ENCODE results near the gene COTL1.

Gene COTL1

DNA sequence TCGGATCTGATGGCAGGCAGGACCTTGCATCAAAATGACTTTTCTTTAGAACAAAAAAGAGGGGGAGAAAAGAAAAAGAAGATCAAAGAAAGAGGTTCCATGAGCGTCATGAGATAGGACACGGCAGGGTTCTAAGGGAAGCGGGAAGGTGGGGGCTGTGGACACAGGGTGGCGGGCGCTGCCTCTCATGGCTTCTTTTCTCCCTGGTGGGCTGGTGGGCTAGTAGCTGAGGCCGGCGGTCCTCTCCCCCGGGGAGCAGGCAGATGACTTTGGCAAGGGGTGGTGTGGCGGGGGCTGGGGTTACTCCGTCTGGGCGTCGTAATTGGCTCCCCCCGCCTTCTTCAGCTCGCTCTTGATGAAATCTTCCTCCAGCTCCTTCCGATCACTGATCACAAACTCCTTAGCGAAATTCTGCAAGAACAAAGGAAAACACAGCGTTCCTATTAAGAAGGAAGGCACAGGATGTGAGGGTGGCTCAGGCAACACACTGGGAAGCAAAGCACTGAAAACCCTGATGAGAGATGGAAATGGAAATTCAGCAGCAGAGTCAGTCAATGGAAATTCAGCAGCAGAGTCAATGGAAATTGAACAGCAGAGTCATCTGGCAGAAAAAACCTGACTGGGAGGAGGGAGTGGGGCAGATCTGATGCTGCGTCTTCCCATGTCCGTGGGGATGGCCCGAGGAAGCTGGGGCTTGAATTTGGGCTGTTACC, 51.2 kb downstream of the COTL1 start:
- no peak for ATAC-seq
- TF ChIP-seq ZNF565 (CRISPR knock-in tag; conservative IDR thresholded peaks at IDR 0.05; ENCODE audit: low read depth) (no peak), TCF4 (CRISPR knock-in tag; IDR thresholded peaks at IDR 0.05; ENCODE audit: borderline replicate concordance) (no peak), BACH2 (CRISPR knock-in tag; IDR thresholded peaks at IDR 0.05; ENCODE audit: borderline replicate concordance) (no peak), SNAI2 (CRISPR knock-in tag; IDR thresholded peaks at IDR 0.05) (no peak), ZNF70 (CRISPR knock-in tag; IDR thresholded peaks at IDR 0.05) (no peak), GLIS3 (CRISPR knock-in tag; IDR thresholded peaks at IDR 0.05) (no peak)
- TF ChIP-seq, protein P1, sequence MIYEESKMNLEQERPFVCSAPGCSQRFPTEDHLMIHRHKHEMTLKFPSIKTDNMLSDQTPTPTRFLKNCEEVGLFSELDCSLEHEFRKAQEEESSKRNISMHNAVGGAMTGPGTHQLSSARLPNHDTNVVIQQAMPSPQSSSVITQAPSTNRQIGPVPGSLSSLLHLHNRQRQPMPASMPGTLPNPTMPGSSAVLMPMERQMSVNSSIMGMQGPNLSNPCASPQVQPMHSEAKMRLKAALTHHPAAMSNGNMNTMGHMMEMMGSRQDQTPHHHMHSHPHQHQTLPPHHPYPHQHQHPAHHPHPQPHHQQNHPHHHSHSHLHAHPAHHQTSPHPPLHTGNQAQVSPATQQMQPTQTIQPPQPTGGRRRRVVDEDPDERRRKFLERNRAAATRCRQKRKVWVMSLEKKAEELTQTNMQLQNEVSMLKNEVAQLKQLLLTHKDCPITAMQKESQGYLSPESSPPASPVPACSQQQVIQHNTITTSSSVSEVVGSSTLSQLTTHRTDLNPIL (CRISPR knock-in tag; IDR thresholded peaks at IDR 0.05; ENCODE audit: low read depth), result no peak

GRCh38 chr16:84565669-84566495, 52.0 kb downstream of the COTL1 start:
- TF ChIP-seq SNAI2 (CRISPR knock-in tag; IDR thresholded peaks at IDR 0.05) (no peak), POU6F1 (CRISPR knock-in tag; IDR thresholded peaks at IDR 0.05; ENCODE audit: borderline replicate concordance, low read depth) (no peak), CSRNP3 (CRISPR knock-in tag; IDR thresholded peaks at IDR 0.05) (no peak), ZFP3 (CRISPR knock-in tag; IDR thresholded peaks at IDR 0.05) (no peak), CSDC2 (CRISPR knock-in tag; IDR thresholded peaks at IDR 0.05) (no peak), PPARA (CRISPR knock-in tag; IDR thresholded peaks at IDR 0.05; ENCODE audit: borderline replicate concordance) (no peak)
- ATAC-seq, result no peak

GRCh38 chr16:84563786-84564420, 54.0 kb downstream of the COTL1 start:
- TF ChIP-seq OSR1 (CRISPR knock-in tag; IDR thresholded peaks at IDR 0.05), result no peak
- TF ChIP-seq SNAI2 (CRISPR knock-in tag; IDR thresholded peaks at IDR 0.05), result no peak
- no peak for TF ChIP-seq CSDC2 (CRISPR knock-in tag; IDR thresholded peaks at IDR 0.05)
- TF ChIP-seq ZC3H10 (CRISPR knock-in tag; IDR thresholded peaks at IDR 0.05), result no peak
- no peak for TF ChIP-seq ISL1 (CRISPR knock-in tag; IDR thresholded peaks at IDR 0.05)
- TF ChIP-seq ARNTL (CRISPR knock-in tag; IDR thresholded peaks at IDR 0.05; ENCODE audit: borderline replicate concordance, low read depth), result no peak
- ATAC-seq, result no peak

DNA sequence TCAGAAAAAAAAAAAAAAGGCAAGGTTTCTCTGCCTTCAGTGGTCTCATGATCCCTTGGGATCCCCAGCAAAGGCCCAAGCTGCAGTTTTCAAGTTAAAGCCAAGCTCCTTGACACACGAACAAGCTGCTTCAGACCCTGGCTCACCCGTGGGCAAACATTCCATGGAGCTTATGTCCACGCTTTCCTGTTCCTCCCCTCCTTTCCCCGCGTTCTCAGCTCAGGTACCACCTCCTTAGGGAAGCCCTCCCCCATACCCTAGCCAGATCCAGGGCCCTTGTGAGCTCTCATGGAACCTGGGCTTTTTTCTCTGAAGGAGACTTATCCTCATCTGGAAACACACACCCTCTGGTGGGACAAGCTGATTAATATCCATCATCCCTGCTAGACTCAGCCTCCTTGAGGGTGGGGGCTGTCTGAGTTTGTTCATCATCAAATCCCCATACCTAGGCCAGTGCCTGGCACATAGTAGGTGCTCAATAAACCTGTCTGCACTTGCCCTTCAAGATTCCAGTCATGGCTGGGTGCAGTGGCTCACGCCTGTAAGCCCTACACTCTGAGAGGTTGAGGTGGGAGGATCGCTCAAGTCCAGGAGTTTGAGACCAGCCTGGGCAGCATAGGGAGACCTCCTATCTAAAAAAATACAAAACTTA, 54.7 kb downstream of the COTL1 start:
- ATAC-seq, result no peak
- TF ChIP-seq POU6F1 (CRISPR knock-in tag; IDR thresholded peaks at IDR 0.05; ENCODE audit: borderline replicate concordance, low read depth), result no peak
- TF ChIP-seq PPARA (CRISPR knock-in tag; IDR thresholded peaks at IDR 0.05; ENCODE audit: borderline replicate concordance), result no peak
- no peak for TF ChIP-seq RARB (CRISPR knock-in tag; IDR thresholded peaks at IDR 0.05)
- no peak for TF ChIP-seq ZC3H10 (CRISPR knock-in tag; IDR thresholded peaks at IDR 0.05)
- no peak for TF ChIP-seq PATZ1 (CRISPR knock-in tag; IDR thresholded peaks at IDR 0.05; ENCODE audit: borderline replicate concordance)
- TF ChIP-seq ISL1 (CRISPR knock-in tag; IDR thresholded peaks at IDR 0.05), result no peak

Measured in SK-N-SH treated with all-trans-retinoic acid at 6 μM for 48 hours (cell line).